MM.1S (cell line): Measurements from ENCODE around the gene RSF1.

ENCODE experiments used
- DNase-seq: peaks from one replicate; pipeline ENCODE4 v3.0.0-alpha.2; 2015
- H2AFZ ChIP-seq: fragments of 300-600 bp; sonication (generic); 2 replicates; pipeline ENCODE4 v1.6.0; 2016; ENCODE audit warnings: antibody characterized with exemption, low read length
- H3F3A ChIP-seq: fragments of 300-600 bp; sonication (generic); 2 replicates; pipeline ENCODE4 v1.6.1; 2016; ENCODE audit warnings: mild to moderate bottlenecking, antibody characterized with exemption, low read length, moderate library complexity, mixed read lengths; ENCODE audit not compliant: insufficient read depth
- H3K27ac ChIP-seq: fragments of 300-600 bp; sonication (generic); 2 replicates; pipeline ENCODE4 v1.5.1; 2016; ENCODE audit warnings: mild to moderate bottlenecking, low read length
- H3K27me3 ChIP-seq: fragments of 300-600 bp; sonication (generic); replicated peaks from 2 replicates; pipeline ENCODE4 v1.6.0; 2016; ENCODE audit warnings: low read length; ENCODE audit not compliant: insufficient read depth
- H3K36me3 ChIP-seq: fragments of 300-600 bp; sonication (generic); replicated peaks from 2 replicates; pipeline ENCODE4 v1.6.1; 2016; ENCODE audit warnings: mild to moderate bottlenecking, low read length, mixed read lengths; ENCODE audit not compliant: insufficient read depth
- H3K4me1 ChIP-seq: fragments of 300-600 bp; sonication (generic); 2 replicates; pipeline ENCODE4 v1.6.1; 2016; ENCODE audit warnings: low read length, mixed read lengths
- H3K4me2 ChIP-seq: fragments of 300-600 bp; sonication (generic); 2 replicates; pipeline ENCODE4 v1.6.0; 2016; ENCODE audit warnings: low read depth, low read length
- H3K4me3 ChIP-seq: fragments of 300-600 bp; sonication (generic); 2 replicates; pipeline ENCODE4 v1.5.1; 2016; ENCODE audit warnings: low read length, mixed read lengths
- H3K79me2 ChIP-seq: fragments of 300-600 bp; sonication (generic); 2 replicates; pipeline ENCODE4 v1.6.1; 2016; ENCODE audit warnings: mixed run types, low read length, mixed read lengths
- H3K9ac ChIP-seq: fragments of 300-600 bp; sonication (generic); 2 replicates; pipeline ENCODE4 v1.6.1; 2016; ENCODE audit warnings: low read length, mixed read lengths
- H3K9me2 ChIP-seq: fragments of 300-600 bp; sonication (generic); replicated peaks from 2 replicates; pipeline ENCODE4 v1.6.1; 2016; ENCODE audit warnings: mild to moderate bottlenecking, low read length, mixed read lengths; ENCODE audit not compliant: insufficient read depth
- H3K9me3 ChIP-seq: fragments of 300-600 bp; sonication (generic); replicated peaks from 2 replicates; pipeline ENCODE4 v1.6.1; 2016; ENCODE audit warnings: mild to moderate bottlenecking, low read length, mixed read lengths; ENCODE audit not compliant: insufficient read depth
- H4K20me1 ChIP-seq: fragments of 300-600 bp; sonication (generic); 2 replicates; pipeline ENCODE4 v1.6.1; 2016; ENCODE audit warnings: mild to moderate bottlenecking, low read length, moderate library complexity, mixed read lengths; ENCODE audit not compliant: insufficient read depth
- EZH2 ChIP-seq: fragments of 300-600 bp; sonication (generic); optimal IDR thresholded peaks from 2 replicates; pipeline ENCODE3; 2017; ENCODE audit warnings: low read depth, mild to moderate bottlenecking, antibody characterized with exemption, low read length, mixed read lengths
- EZH2phosphoT487 ChIP-seq: fragments of 300-600 bp; sonication (generic); IDR thresholded peaks from 2 replicates; pipeline ENCODE4 v1.6.1; 2018; ENCODE audit warnings: antibody characterized with exemption, low read length
- TF ChIP-seq, protein P1 (sequence below): fragments of 300-600 bp; sonication (generic); IDR thresholded peaks from 2 replicates; pipeline ENCODE4 v1.5.1; 2016; ENCODE audit warnings: antibody characterized with exemption, low read length, mixed read lengths

RSF1 gene

DNA sequence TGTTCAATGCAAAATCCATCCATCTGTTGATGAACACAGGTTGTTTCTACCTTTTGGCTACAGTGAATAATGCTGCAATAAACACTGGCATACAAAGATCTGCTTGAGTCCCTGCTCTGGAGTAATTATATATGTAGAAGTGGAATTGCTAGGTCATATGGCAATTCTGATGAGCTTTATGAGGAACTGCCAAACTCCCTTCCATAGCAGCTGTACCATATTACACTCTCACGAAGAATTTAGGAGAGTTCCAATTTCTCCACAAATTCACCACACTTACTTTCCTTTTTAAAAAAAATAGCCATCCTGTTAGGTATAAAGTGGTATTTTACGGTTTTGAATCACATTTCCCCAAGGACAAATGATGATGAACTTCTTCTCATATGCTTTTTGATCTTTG lies 62.2 kb downstream of the RSF1 start:
- Histone ChIP-seq H3K4me2 (no peak overlapping the region), H3K9me2 (no peaks in the 10 kb centered on the region), H3K27me3 (no peaks in the 10 kb centered on the region), H4K20me1 (no peaks in the 10 kb centered on the region), H3K27ac (no peak overlapping the region), H3F3A (no peaks in the 10 kb centered on the region), H3K4me1 (no peaks in the 10 kb centered on the region), H3K9me3 (no peaks in the 10 kb centered on the region), H3K9ac (no peak overlapping the region), H3K36me3 (no peaks in the 10 kb centered on the region), H3K4me3 (no peak overlapping the region), H2AFZ (no peak overlapping the region), H3K79me2 (peaks cover 5% of the 10 kb centered on the region; the same call in 1 of the 2 replicates)
- TF ChIP-seq EZH2 (no peak), EZH2phosphoT487 (no peak)
- TF ChIP-seq, protein P1, sequence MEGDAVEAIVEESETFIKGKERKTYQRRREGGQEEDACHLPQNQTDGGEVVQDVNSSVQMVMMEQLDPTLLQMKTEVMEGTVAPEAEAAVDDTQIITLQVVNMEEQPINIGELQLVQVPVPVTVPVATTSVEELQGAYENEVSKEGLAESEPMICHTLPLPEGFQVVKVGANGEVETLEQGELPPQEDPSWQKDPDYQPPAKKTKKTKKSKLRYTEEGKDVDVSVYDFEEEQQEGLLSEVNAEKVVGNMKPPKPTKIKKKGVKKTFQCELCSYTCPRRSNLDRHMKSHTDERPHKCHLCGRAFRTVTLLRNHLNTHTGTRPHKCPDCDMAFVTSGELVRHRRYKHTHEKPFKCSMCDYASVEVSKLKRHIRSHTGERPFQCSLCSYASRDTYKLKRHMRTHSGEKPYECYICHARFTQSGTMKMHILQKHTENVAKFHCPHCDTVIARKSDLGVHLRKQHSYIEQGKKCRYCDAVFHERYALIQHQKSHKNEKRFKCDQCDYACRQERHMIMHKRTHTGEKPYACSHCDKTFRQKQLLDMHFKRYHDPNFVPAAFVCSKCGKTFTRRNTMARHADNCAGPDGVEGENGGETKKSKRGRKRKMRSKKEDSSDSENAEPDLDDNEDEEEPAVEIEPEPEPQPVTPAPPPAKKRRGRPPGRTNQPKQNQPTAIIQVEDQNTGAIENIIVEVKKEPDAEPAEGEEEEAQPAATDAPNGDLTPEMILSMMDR = no peak
- no peak for DNase-seq

DNA sequence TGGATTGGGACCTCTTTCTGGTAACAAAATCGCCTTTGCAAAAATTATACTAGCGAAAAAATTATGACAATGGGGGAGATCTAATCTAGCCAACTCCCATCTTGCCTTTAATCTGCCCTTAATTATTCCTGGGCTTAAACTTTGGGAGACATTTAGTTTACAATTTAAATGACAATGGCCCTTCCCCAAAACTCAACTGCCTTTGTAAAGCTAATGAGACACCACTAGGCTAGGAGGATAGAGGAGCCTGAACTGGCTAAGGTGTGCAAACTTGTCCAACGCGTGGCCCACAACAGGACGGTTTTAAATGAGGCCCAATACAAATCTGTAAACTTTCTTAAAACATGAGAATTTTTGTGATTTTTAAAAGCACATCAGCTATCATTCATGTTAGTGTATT lies 67.3 kb downstream of the RSF1 start:
- H3K79me2 ChIP-seq = peaks cover 27% of the 10 kb centered on the region; the same call in 1 of the 2 replicates
- no peak overlapping the region for H3K9ac ChIP-seq
- H2AFZ ChIP-seq = no peak overlapping the region
- peaks cover 4% of the 10 kb centered on the region; the same call in 1 of the 2 replicates for H4K20me1 ChIP-seq
- H3F3A ChIP-seq = no peaks in the 10 kb centered on the region
- H3K4me1 ChIP-seq = no peaks in the 10 kb centered on the region
- no peaks in the 10 kb centered on the region for H3K36me3 ChIP-seq
- no peak overlapping the region for H3K4me3 ChIP-seq
- H3K4me2 ChIP-seq = no peak overlapping the region
- H3K27me3 ChIP-seq = no peaks in the 10 kb centered on the region
- no peak for TF ChIP-seq EZH2phosphoT487
- no peak for TF ChIP-seq EZH2
- TF ChIP-seq, protein P1 = no peak
- H3K9me3 ChIP-seq = no peaks in the 10 kb centered on the region
- H3K9me2 ChIP-seq = no peaks in the 10 kb centered on the region
- no peak for DNase-seq
- H3K27ac ChIP-seq = no peak overlapping the region

DNA sequence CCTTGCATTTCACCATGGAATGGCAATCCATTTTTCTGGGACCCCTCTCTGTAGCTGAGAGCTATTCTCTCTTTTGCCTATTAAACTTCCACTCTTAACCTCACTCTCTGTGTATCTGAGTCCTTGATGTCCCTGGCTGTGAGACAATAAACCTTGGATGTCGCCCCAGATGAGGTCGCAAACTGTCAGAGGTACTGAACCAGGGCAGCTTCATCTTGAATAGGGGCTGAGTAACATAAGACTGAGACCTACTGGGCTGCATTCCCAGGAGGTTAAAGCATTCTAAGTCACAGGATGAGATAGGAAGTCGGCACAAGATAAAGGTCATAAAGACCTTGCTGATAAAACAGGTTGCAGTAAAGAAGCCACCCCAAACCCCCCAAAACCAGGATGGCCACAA lies 68.0 kb downstream of the RSF1 start:
- Histone ChIP-seq H3K27ac (no peak overlapping the region), H3K36me3 (no peaks in the 10 kb centered on the region), H3K4me1 (no peaks in the 10 kb centered on the region), H3F3A (no peaks in the 10 kb centered on the region), H3K4me3 (no peak overlapping the region), H3K79me2 (peaks cover 27% of the 10 kb centered on the region; the same call in 1 of the 2 replicates), H3K27me3 (no peaks in the 10 kb centered on the region), H3K4me2 (no peak overlapping the region), H2AFZ (no peak overlapping the region), H3K9me2 (no peaks in the 10 kb centered on the region), H3K9me3 (no peaks in the 10 kb centered on the region), H3K9ac (no peak overlapping the region), H4K20me1 (peaks cover 4% of the 10 kb centered on the region; the same call in 1 of the 2 replicates)
- TF ChIP-seq EZH2phosphoT487 = no peak
- no peak for TF ChIP-seq EZH2
- TF ChIP-seq, protein P1 = no peak
- DNase-seq = no peak
